Activated CD8-positive, alpha-beta memory T cell treated with anti-CD3 and anti-CD28 coated beads, Interleukin-2, amount 50 U/mL, for 1 hour (primary cell): ENCODE results near the gene RASSF7.
"Not testable (repeated sequence)": the region's sequence is repeated elsewhere in the genome, so short reads cannot be mapped to it uniquely, and the experiment has no call there.

Source experiments
- DNase-seq: peaks from one replicate; pipeline ENCODE4 v3.0.0-alpha.2; 2020; ENCODE audit errors: extremely low read depth

Gene RASSF7

GRCh38 chr11:567011-567628 lies 6.3 kb downstream of the RASSF7 start:
- DNase-seq = no peak

GRCh38 chr11:567629-568292 lies 7.0 kb downstream of the RASSF7 start:
- DNase-seq = no peak

- DNase-seq = peak; percentile 61
These were observed 7.8 kb downstream of the RASSF7 start for GRCh38 chr11:568306-569157.

GRCh38 chr11:569158-569885 lies 8.6 kb downstream of the RASSF7 start:
- DNase-seq = no peak

- no peak for DNase-seq
These were observed 11.0 kb downstream of the RASSF7 start for GRCh38 chr11:571802-572185.

GRCh38 chr11:573146-573759 lies 12.5 kb downstream of the RASSF7 start:
- DNase-seq = no peak

- DNase-seq = not testable (repeated sequence)
These were observed 13.3 kb downstream of the RASSF7 start for GRCh38 chr11:574031-574570.

GRCh38 chr11:574632-575312 lies 14.0 kb downstream of the RASSF7 start:
- DNase-seq = no peak

GRCh38 chr11:575313-575995 lies 14.7 kb downstream of the RASSF7 start:
- DNase-seq = no peak

- DNase-seq = peak; percentile 92
These were observed 15.4 kb downstream of the RASSF7 start, which contains the start of gene PHRF1 for GRCh38 chr11:575996-576768. TSS of gene PHRF1 (plus strand) at chr11:576470. CDS start at chr11:581513, 5,043 bp downstream.

- DNase-seq = no peak
These were observed 16.2 kb downstream of the RASSF7 start for GRCh38 chr11:576811-577610.

GRCh38 chr11:577611-577894 lies 16.8 kb downstream of the RASSF7 start:
- no peak for DNase-seq

- no peak for DNase-seq
These were observed 17.7 kb downstream of the RASSF7 start for GRCh38 chr11:578276-579035.

- no peak for DNase-seq
These were observed 19.2 kb downstream of the RASSF7 start for GRCh38 chr11:579830-580601.

GRCh38 chr11:581342-581741 lies 20.6 kb downstream of the RASSF7 start:
- no peak for DNase-seq

GRCh38 chr11:581752-582151 lies 21.0 kb downstream of the RASSF7 start:
- no peak for DNase-seq

GRCh38 chr11:584287-584686 lies 23.5 kb downstream of the RASSF7 start:
- no peak for DNase-seq
